ENCODE data around the gene SLC22A17. TPM values are rescaled to one million over a fixed set of nuclear protein-coding genes. Genes with fewer than 3 reads are reported as not detected.

The SLC22A17 gene
- total and polyA plus RNA-seq, 2 experiments from 2014 or later = 44.4 to 62.9 TPM

GRCh38 chr14:23365732-23366425 lies 13.2 kb upstream of the SLC22A17 start:
- TF ChIP-seq EZH2 (IDR thresholded peaks at IDR 0.05; ENCODE audit: borderline replicate concordance) = no peak
- no peak for TF ChIP-seq CTCF (IDR thresholded peaks at IDR 0.05; ENCODE audit: poor library complexity)
- TF ChIP-seq EZH2phosphoT487 (IDR thresholded peaks at IDR 0.05; ENCODE audit: low read depth, severe bottlenecking, unreplicated experiment) = no peak
- peak overlapping the region; percentile 96 for H3K4me2 ChIP-seq

GRCh38 chr14:23365036-23365731 lies 12.5 kb upstream of the SLC22A17 start, which contains the start of gene EFS:
Gene EFS (minus strand): TSS chr14:23365172. CDS start chr14:23365025, 147 bp downstream.
- H3K79me2 ChIP-seq = peaks cover 45% of the 10 kb centered on the region
- H3K4me1 ChIP-seq (ENCODE audit: insufficient read depth) = peaks cover 14% of the 10 kb centered on the region
- no peaks in the 10 kb centered on the region for H3K9me3 ChIP-seq (ENCODE audit: low read depth)
- WGBS (ENCODE audit: low lambda C conversion rate, missing lambda C conversion rate) = 3% methylated on average over 57 of the region's 74 CpGs
- no peak for TF ChIP-seq CTCF (IDR thresholded peaks at IDR 0.05; ENCODE audit: poor library complexity)
- TF ChIP-seq EZH2phosphoT487 (IDR thresholded peaks at IDR 0.05; ENCODE audit: low read depth, severe bottlenecking, unreplicated experiment) = no peak
- no peak for TF ChIP-seq EZH2 (IDR thresholded peaks at IDR 0.05; ENCODE audit: borderline replicate concordance)
- peak within 1 kb of the TSS; percentile 96 for H3K4me2 ChIP-seq
- no peaks in the 10 kb centered on the region for H3K27me3 ChIP-seq
- H3K27ac ChIP-seq = peak within 1 kb of the TSS; percentile 99
- no peaks in the 10 kb centered on the region for H3K36me3 ChIP-seq (replicated peaks; ENCODE audit: insufficient read depth, low read depth)
- H3K9me2 ChIP-seq (replicated peaks; ENCODE audit: insufficient read depth) = no peaks in the 10 kb centered on the region
- H4K20me1 ChIP-seq (ENCODE audit: insufficient read depth, poor library complexity, severe bottlenecking) = peaks cover 14% of the 10 kb centered on the region
- H2AFZ ChIP-seq = peak within 1 kb of the TSS; percentile 80
- peak within 1 kb of the TSS; percentile 61 for H3K4me3 ChIP-seq
- DNase-seq (ENCODE audit: low spot score) = peak; percentile 58

More at GRCh38 chr14:23365732-23366425, 13.2 kb upstream of the SLC22A17 start:
- peak; percentile 86 for DNase-seq (ENCODE audit: low spot score)
- H3K36me3 ChIP-seq (replicated peaks; ENCODE audit: insufficient read depth, low read depth) = no peaks in the 10 kb centered on the region
- H3K9me3 ChIP-seq (ENCODE audit: low read depth) = no peaks in the 10 kb centered on the region
- peak overlapping the region; percentile 61 for H3K4me3 ChIP-seq
- H3K79me2 ChIP-seq = peaks cover 42% of the 10 kb centered on the region
- H3K4me1 ChIP-seq (ENCODE audit: insufficient read depth) = peaks cover 14% of the 10 kb centered on the region
- no peaks in the 10 kb centered on the region for H3K9me2 ChIP-seq (replicated peaks; ENCODE audit: insufficient read depth)
- H3K27ac ChIP-seq = peak overlapping the region; percentile 99
- WGBS (ENCODE audit: low lambda C conversion rate, missing lambda C conversion rate) = 1% methylated on average over 31 of the region's 51 CpGs
- H3K27me3 ChIP-seq = no peaks in the 10 kb centered on the region
- H4K20me1 ChIP-seq (ENCODE audit: insufficient read depth, poor library complexity, severe bottlenecking) = peaks cover 11% of the 10 kb centered on the region
- H2AFZ ChIP-seq = peak overlapping the region; percentile 80

- WGBS (ENCODE audit: low lambda C conversion rate, missing lambda C conversion rate) = 15% methylated on average over 18 of the region's 21 CpGs
- no peak for TF ChIP-seq EZH2phosphoT487 (IDR thresholded peaks at IDR 0.05; ENCODE audit: low read depth, severe bottlenecking, unreplicated experiment)
- TF ChIP-seq EZH2 (IDR thresholded peaks at IDR 0.05; ENCODE audit: borderline replicate concordance) = no peak
- no peak for TF ChIP-seq CTCF (IDR thresholded peaks at IDR 0.05; ENCODE audit: poor library complexity)
- peak overlapping the region; percentile 61 for H3K4me3 ChIP-seq
- peak overlapping the region; percentile 96 for H3K4me2 ChIP-seq
- H3K9me2 ChIP-seq (replicated peaks; ENCODE audit: insufficient read depth) = no peaks in the 10 kb centered on the region
- peak overlapping the region; percentile 80 for H2AFZ ChIP-seq
- H3K9me3 ChIP-seq (ENCODE audit: low read depth) = no peaks in the 10 kb centered on the region
- H4K20me1 ChIP-seq (ENCODE audit: insufficient read depth, poor library complexity, severe bottlenecking) = peaks cover 14% of the 10 kb centered on the region
- DNase-seq (ENCODE audit: low spot score) = peak; percentile 42
- peaks cover 45% of the 10 kb centered on the region for H3K79me2 ChIP-seq
- peaks cover 14% of the 10 kb centered on the region for H3K4me1 ChIP-seq (ENCODE audit: insufficient read depth)
- no peaks in the 10 kb centered on the region for H3K27me3 ChIP-seq
- peak overlapping the region; percentile 99 for H3K27ac ChIP-seq
- no peaks in the 10 kb centered on the region for H3K36me3 ChIP-seq (replicated peaks; ENCODE audit: insufficient read depth, low read depth)
These were observed 11.7 kb upstream of the SLC22A17 start for GRCh38 chr14:23364164-23365035.

All from hepatocyte (in vitro differentiated cells).